Stimulated activated CD8-positive, alpha-beta memory T cell treated with anti-CD3 and anti-CD28 coated beads, Interleukin-7, amount 100 ng/mL, for 1 hour (primary cell): Measurements from ENCODE around the gene AVP.
A peak's percentile ranks its signal among the peaks of the same experiment; 100 is the strongest.

Source experiments
- DNase-seq, 2 donors: peaks; one replicate each; pipeline ENCODE4 v3.0.0-alpha.2; 2020; ENCODE audit warnings: low read depth in 2 of 2

The AVP gene

DNA sequence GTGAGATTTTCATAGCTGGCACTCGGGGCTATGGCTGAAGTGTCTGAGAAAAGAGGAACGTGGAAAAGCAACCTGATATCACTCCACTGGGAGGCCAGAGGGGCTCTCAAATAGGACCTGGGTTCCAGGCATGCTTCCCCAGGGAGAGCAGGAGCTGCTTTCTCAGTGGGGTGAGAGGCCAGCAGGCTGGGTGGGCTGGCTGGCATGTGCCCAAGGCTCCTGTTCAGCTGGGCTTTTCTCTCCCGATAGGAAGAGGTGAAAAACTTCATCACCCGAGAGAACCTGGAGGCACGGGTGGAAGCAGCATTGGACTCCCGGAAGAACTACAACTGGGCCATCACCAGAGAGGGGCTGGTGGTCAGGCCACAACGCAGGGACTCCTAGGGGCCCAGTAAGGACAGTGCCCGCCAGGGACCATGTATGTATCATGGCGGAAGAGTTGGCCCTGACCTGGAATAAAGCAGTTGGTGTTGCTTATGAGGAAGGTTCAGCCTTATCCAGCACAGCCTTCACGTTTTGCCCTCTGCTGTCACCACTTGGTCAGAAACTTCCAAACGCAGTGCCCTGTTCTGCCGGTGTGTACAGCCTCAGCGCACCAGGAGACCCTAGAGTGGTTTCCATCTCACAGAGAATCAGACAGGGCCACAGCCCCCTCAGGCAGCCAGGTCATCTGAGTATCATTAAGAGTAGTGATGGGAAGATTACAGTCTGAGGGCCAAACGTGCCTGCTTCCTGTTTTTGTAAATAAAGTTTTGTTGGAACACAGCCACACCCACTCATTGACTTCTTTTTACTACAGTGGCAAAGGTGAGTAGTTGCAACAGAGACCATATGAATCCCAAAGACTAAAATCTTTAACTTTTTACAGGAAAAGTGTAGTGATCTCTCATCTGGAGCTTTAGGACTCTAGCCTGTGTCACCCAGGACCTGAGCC lies 36.8 kb downstream of the AVP start:
- DNase-seq = no peak

DNA sequence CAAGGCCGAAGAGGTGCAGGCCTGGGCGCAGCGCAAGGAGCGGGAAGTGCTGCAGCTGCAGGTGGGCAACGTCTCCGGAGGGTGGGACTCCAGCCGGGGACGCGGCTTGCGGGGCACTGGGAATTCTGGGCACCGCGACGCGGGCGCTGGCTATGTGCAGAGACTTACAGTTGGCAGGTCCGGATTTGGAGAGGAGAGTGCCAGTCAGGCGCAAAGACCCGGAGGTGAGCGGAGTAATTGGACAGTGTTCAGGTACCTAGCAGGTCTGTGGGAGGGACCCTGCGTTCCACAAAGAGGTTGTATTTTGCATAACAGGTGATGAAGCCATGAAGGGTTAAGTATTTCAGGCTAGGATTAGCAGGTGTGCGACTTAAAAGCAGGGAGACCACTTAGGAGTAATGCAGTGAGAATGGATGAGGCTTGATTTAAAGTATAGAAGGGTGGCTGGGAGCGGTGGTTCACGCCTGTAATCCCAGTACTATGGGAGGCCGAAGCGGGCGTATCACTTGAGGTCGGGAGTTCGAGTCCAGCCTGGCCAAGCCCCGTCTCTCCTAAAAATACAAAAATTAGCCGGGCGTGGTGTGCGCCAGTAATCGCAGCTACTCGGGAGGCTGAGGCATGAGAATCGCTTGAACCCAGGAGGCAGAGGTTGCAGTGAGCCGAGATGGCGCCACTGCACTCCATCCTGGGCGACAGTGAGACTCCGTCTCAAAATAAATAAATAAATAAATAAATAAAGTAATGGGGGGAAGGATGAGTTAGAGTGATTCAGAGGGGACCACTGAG lies 37.7 kb downstream of the AVP start:
- no peak for DNase-seq

DNA sequence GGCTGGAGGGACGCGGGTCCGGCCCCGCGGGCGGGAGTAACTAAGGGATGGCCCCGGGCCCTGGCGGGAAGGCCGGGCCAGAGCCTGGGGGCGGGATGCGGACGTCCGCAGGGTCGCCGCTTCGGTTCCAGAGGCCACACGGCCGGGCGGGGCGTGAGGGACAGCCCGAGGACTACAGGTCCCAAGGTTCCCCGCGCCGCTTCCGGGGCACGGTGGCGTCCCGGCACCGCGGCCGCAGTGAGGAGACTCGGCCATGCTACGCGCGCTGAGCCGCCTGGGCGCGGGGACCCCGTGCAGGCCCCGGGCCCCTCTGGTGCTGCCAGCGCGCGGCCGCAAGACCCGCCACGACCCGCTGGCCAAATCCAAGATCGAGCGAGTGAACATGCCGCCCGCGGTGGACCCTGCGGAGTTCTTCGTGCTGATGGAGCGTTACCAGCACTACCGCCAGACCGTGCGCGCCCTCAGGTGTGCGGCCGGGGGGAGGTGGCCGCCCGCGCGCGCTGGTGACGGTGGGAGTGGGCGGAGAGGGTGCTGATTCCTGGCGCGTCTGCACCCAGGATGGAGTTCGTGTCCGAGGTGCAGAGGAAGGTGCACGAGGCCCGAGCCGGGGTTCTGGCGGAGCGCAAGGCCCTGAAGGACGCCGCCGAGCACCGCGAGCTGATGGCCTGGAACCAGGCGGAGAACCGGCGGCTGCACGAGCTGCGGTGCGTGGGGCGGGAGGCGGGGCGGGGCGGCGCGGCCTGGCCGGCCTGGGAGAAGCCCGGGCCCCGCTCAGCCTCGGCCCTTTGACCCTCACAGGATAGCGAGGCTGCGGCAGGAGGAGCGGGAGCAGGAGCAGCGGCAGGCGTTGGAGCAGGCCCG lies 38.5 kb downstream of the AVP start, which contains the start of gene MRPS26:
TSS of gene MRPS26 (plus strand) at position 237 of the 861 bp plus-strand sequence. CDS start at position 254, 17 bp downstream.
- DNase-seq = peak; percentile 51 to 63

DNA sequence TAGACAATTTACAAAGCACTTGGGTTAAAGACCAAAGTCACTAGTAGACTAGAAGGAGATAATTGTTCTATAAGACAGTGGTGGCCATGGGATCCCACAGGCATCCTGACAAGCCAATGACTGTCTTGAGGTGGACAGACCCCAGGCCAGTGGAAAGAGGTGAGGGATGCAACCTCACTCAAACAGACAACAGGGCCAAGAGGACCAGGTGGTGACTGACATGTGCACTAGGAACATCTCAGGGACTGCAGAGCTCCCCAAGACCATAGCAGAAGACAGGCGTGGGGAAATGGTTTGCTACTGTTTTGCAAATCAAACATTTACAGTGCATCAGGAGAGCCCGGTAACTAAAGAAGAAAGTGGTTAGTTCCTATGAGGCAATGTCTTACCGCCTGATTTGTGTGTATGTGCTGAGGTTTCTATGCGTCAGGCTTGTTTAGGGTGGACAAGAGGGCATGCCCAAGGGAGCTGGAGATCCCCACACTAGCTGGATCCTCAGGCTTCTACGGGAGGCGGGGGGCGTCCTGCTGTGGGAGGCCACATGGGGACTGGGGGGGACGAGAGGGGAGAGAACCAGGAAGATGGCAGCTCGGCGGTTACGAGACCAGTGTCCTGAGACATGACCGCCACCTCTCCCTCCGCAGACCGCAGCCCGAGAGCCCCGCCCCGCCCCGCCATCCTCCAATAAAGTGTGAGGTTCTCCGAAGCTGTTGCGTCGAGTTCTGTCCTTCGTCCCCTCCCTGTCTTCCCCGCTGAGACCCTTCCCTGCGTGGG lies 39.3 kb downstream of the AVP start:
- DNase-seq = no peak

DNA sequence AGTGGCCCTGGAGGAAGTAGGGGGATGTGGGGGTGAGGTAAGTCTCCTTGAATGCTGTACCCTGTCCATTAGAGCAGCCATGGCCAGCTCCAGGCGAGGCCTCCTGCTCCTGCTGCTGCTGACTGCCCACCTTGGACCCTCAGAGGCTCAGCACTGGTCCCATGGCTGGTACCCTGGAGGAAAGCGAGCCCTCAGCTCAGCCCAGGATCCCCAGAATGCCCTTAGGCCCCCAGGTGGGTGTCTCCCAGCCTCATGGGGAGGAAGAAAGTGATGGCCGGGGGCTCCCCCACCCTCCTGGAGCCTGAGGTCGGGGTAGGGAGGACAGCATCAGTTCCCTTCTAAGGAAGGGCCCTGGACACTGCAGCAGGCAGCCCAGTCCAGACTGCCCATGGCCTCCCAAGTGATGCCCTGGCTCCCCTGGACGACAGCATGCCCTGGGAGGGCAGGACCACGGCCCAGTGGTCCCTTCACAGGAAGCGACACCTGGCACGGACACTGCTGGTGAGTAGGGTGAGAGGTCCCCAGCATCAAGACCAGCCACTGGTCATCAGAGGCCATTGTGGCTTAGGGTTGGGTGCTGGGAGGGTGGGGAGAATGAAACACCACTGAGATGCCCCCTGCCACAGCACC lies 40.1 kb downstream of the AVP start:
- DNase-seq = no peak

DNA sequence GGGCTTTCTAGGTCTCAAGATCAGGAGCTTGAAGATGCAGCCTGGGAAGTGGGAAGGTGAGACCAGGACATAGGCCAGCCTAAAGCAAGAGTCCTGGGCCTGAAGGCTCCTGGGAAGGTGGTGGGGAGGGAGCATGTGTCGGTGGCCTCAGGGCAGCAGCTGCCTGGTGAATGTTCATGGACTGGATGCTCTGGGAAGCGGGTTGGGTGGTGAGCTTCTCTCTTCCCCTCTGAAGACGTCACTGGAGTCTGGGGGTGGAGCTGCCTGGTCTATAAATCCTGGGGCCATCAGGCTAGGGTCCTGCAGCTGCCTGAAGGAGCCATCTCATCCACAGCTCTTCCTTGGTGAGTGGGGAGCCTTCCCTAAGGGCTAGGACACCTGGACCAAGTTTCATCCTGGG lies 41.2 kb downstream of the AVP start, which contains the start of gene GNRH2:
TSS of gene GNRH2 (plus strand) at position 301 of the 400 bp plus-strand sequence. CDS start 793 bp downstream, outside the sequence.
- no peak for DNase-seq

DNA sequence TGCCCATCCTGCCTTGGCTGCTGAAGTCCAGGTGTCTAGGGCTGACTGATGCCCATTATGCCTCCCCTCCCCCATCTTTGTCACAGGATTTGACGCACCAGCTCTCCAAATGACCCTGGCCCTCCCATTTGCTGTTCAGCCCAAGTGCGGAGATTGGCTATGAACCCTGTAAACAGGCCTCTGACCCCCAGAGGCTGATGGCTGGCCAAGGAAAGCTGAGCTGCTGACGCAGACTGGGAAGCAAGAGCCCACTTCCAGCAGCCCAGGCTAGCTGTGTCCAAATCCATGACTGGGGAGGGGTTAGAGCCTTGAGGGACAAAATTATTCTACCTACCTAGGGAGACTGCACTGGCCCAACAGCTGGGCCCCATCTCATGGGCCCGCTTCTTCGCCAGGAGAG lies 41.9 kb downstream of the AVP start:
- DNase-seq = no peak

DNA sequence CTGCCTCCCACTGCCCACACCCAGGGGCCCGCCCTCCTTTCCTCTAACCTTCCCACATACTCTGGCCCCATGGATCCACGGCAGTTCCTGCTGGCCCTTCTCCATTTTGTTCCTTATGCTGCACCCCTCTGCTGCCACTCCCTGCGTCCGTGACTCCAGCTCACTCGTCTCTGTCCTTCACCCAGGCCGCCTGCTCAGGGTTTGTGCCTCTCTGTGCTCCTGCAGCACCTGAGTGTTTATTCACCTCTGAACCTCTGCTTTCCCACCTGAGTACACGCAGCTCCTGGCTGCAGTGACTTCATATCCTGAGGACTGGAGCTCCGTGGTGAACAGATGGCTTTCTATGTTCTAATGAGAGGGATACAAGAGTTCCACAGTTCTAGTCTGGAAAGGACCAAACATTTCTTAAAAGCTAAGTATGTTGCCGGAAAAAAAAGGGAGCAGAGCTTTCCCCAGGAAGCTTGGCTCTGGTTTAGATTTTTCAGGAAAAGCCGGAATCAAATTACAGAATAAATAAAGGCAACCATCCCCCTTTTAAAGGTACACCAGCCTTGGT lies 42.6 kb downstream of the AVP start:
- DNase-seq = no peak

DNA sequence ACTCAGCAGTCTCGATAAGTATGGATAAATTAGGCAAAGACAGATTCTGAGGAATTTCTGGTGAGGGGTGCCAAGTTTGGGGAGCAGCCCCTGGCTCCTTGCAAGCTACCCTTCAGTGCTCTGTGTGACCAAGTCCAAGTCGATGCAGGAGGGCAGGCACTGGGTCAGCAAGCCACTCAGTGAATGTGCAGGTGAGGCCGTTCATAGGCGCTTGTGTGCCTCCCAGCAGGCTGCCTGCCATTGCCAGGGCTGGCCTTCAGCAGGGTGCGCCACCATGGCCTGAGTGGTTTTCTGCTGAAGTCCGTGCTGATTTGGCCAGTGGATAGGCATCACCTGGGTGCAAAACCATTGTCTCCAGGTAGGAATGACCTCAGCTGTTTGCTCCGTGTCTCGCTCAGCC lies 44.4 kb downstream of the AVP start:
- DNase-seq = no peak

DNA sequence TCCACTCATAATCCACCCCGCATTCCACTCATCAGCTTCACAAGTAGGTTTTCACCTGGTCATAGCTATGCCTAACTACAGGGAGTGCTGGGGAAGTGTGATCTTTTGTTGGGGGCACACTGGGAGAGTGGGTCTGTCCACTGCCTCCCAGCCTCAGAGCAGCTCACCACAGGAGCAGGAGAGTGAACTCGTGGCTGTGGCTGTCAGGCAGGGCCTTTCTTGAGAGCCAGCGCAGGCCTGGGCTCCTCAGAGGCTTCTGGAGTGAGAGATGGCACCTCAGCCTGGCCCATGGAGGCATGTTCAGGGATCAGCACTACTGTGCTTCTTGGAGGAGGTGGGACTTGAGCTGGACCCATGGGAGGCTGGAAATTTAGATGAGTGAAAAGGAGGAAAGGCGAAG lies 45.1 kb downstream of the AVP start:
- DNase-seq = no peak

DNA sequence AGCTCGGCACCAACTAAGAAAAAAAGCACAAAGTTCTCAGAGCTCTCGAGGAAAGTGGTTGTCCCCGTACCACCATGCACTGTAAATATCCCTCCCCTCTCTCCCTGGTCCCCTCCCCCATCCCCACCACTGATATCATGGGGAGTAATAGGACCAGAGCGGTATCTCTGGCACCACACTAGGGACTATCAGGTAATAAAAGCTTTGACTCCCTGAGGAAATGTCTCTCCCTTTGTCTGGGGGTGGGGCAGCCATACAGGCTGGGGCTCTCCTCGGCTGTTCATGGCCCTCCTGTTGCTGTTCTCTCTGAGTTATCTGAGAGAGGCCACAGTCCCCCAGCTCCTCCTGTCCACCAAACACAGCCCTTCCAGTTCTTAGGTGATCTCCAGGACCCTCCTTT lies 46.1 kb downstream of the AVP start:
- no peak for DNase-seq

DNA sequence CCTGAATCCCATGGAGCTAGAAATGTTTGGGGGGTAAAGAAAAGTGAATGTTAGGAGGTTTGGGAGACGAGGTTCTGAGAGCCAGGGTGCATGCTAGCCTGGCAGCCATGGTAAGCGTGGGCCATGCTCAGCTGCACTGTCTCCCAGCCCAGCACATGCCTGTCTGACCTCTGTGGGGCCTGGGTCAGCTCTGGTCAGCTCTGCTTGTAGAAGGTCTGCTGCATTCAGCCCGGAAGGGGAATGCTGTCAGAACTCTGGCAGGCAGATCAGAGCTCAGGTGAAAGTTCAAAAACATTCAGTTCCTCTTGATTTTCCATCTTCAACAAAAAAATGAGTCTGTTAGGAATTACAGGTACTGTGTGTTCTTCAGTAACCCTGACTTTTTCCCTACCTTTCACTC lies 46.9 kb downstream of the AVP start:
- DNase-seq = no peak

DNA sequence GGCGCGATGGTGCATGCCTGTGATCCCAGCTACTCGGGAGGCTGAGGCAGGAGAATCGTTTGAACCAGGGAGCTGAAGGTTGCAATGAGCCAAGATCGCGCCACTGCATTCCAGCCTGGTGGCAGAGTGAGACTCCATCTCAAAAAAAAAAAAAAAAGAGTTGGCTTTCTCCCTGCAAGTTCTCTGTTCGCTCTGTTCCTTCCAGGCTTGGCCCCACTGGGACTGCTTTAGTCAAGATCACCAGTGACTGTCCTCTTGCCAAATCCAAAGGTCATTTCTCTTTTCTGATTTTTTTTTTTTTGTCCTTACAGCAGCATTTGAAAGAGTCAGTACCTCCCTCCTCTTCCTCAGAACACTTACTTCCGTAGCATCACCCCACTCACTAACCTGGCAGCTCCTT lies 51.9 kb downstream of the AVP start:
- DNase-seq = no peak
